ELF-1 (cell line): Measurements from ENCODE around the gene PLXNA2.
A peak's percentile ranks its signal among the peaks of the same experiment; 100 is the strongest.

Experiments used
- DNase-seq: peaks from one replicate; pipeline ENCODE4 v3.0.0-alpha.2; 2016; ENCODE audit warnings: low read depth, low spot score

The PLXNA2 gene

DNA sequence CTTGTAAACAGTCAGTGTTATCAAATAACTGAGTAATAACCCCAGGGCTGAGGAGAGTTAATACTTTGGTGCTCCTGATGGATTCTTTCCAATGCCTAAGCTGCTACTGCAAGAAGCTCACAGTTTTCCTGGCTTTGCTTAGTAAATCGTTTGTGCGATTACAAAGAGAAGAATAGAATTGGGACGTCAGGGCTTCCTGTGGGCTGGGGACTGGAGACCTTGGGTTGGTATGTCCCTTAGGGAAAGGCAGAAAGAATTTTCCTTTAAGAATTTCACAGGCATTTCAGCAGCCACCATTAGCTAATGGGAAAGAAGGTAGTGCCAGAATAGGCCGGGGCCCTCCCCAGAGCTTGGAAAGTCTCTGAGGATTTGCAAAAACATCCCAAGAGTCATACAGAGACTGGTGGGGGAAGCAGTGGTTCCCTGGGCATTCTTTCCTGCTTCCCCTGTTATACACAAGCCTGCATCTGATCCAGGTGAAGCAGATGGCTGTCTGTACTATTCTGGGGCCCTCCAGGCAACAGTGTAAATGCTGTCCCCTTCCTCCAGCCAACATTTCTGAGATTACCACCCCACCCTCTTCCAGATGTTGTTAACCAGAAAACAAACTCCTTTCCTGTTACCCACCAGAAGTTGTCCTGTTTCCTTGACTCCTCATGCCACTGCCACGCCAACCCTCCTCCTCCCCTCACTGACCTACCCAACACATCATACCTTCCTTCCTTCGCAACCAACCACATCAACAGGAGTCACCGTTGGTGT lies 40.2 kb downstream of the PLXNA2 start:
- DNase-seq = peak; percentile 26

DNA sequence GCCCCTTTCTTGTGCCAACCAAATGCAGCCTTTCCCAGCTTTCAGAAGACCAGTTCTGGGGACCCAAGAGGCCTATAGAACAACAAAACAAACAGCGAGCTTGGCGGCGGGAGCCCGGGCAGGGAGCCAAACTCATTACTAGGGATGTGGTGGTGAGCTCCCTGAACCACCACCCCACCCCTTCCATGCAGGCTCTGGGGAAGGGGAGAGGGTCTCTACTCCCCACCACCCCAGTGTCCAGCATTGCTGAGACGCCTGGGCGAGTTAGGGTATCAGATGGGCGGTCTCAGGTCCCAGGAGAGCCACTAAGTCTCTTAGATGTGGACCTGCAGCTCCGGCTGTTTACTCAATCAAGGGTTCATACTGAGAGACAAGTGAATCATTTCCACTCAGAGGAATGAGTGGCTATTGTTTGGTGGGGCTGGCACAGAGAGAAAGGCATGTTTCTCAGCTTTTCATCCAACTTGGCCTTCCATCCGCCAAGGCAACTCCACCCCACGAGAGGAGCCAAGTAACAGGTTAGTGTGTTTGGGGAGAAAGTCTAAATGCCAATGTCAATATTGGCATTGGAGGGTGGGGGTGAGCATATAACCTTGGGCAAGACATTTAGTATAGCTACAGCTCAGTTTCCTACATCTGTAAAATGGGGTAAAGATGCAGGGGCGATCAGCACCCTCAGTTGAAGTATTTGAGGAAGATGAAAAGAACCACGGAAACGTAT lies 40.9 kb downstream of the PLXNA2 start:
- DNase-seq = no peak

- DNase-seq = no peak
These were observed 41.7 kb downstream of the PLXNA2 start for GRCh38 chr1:208202333-208202995.

DNA sequence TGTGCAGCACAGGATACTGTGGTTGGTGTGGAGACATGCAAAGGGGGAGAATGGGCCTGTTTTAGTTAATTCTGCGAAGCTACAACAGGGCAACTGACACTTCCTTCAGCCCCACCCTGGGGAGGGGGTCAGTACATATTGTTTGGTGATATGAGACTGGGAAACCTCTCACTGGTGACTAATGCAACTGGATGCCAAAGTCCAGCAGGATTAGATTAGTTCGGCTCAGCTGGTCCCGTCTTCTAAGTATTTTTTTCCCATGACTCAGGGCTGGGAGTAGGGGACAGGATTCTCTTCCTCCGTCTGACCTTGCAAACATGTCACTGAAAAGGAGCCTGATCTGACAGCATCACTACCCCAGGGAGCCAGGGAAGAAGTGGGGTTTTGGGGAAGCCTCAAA lies 43.0 kb downstream of the PLXNA2 start:
- DNase-seq = no peak

DNA sequence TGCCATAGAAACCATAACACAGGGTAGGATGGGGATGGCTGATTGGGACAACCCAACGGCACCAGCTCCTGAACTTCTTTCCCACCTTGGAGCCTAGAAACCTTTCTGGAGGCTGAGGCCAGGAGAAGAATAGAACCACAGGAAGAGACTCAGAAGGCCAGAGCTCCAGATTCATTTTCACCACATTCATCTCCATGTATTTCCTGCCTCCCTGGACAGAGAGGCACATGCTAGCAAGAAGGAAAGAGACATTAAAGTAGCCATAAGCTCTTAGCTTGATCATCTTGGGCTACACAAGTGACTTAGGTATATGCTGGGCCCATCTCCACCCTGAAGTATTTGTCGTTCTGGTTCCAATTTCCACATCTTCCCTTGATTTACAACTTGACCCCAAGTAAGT lies 44.1 kb downstream of the PLXNA2 start:
- DNase-seq = no peak

DNA sequence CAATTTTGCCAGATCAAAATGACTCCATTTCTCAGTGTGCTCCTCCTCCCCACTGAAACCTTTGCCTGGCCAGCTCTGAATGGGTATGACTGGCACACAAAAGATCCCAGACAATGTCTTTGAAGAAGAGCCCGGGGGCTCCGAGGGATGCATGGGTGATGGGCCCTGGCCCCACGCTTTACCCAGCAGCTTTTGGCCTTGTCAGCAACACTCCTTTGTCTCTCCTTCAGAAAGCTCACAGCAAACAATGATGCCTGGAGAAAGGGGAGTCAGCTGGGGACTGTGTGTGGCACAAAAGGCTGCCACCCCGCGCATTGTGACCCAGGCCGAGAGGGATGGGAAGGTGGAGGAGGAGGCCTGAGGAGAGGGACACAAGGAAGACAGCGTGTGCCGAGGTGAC lies 45.9 kb downstream of the PLXNA2 start:
- no peak for DNase-seq

DNA sequence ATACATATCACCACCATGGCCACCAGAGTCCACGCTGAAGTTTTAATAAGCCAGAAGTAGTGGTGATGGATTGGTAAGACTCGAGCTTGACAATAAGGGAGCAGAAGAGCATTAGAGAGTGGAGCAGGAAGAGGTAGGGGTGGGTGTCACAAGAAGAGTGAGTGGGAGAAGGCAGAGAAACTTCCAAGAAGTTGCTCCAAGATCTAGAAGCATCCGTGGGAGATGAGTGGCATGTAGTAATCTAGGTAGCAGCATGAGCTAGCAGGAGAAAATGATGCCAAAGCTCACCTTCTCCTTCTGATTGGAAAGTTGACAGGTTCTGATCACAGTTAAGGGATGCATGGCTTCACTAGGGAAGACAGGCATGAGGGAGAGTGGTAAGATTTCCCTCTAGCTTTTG lies 49.2 kb downstream of the PLXNA2 start:
- DNase-seq = no peak

GRCh38 chr1:208192995-208193394 lies 51.2 kb downstream of the PLXNA2 start:
- DNase-seq = no peak

- no peak for DNase-seq
These were observed 53.4 kb downstream of the PLXNA2 start for GRCh38 chr1:208190784-208191183.

GRCh38 chr1:208189716-208190115 lies 54.5 kb downstream of the PLXNA2 start:
- no peak for DNase-seq

DNA sequence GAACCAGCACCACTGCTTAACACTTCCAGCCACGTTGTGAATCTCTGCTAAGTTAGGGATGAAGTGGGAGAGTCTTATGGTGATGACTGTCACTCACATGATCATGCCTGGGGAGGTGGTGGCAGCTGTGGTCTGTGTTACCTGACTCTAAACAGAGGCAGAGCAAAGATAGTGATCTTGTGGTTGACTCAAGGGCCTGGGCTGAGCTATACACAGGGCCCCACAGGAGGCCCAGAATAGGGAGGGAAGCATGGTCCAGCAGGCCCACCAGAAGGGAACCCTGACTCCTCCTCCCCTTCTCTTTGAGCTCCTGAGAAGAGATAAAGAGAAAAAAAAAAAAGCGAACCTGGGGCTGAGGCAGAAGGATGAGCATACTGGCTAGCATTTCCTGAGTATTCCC lies 55.0 kb downstream of the PLXNA2 start:
- DNase-seq = peak; percentile 64

DNA sequence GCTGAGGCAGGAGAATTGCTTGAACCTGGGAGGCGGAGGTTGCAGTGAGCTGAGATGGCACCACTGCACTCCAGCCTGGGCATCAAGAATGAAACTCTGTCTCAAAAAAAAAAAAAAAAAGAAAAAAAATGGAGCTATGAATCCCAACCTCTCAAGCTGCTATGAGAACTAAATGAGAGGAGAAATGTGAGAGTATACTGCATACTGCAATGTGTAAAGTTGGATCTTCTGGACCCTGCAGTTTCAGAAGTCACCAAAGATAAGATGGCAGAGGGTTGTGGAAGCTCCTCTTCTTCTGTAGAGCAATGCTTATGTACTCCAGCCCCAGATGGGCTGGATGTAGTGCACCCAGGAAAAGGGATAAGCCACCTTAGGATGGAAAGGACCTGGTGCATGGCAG lies 55.6 kb downstream of the PLXNA2 start:
- no peak for DNase-seq

DNA sequence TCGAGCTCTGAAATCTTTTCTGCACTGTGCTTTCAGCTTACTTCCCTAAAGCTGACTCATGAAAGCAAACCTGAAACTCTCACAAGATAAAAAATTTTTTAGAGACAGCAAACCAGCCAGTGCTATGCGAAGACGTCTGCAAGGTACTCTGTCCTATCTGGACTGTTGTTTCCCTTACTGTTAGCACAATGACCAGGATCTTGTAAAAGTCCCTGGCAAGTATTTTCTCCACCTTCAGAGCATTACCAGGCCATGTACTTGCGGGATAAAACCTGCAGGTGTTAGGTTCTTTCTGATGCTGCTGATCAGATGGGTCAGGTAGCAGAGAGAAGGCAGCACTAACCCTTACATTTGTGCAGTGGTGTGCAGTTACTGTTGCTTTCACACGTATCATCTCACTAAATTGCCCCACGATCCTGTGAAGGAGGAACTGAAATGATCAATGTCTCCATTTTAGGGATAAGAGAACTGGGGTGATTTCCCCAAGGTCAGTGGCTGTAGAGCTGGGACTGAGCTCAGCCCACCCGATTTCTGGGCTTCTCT lies 56.6 kb downstream of the PLXNA2 start:
- no peak for DNase-seq

GRCh38 chr1:208185801-208186231 lies 58.4 kb downstream of the PLXNA2 start:
- DNase-seq = no peak

DNA sequence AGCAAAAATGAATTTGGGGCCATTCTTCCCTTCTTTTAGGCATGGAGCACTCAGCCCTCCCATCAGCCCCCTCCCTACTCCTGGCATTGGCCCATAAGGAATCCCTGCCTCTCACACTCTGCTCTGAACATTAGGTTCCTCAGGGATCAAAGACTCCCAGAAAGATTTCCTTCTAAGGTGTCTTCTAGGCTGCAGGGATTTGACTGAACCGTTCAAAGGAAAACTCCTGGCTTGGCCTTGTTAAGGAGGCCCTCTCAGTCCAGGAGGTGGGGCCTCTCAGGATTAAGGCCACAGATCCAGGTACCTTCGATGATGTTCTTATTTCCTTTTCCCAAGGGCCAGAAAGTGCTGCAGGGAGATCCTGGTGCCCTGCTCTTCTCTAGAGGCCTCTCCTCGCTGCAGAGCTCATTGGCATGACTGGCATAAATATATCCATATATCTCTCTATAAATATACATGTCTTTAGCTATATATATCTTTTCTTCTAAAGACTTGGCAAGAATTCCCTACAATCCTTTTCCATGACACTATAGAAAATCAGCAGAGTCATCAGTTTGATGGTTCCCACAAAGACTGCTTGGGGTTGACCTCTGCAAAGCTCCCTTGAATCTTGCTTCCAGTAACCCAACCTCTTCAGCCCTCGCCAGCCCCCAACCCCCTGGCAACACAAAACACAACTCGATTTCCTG lies 59.1 kb downstream of the PLXNA2 start:
- DNase-seq = no peak

GRCh38 chr1:208183977-208184911 lies 59.9 kb downstream of the PLXNA2 start:
- DNase-seq = peak; percentile 40

DNA sequence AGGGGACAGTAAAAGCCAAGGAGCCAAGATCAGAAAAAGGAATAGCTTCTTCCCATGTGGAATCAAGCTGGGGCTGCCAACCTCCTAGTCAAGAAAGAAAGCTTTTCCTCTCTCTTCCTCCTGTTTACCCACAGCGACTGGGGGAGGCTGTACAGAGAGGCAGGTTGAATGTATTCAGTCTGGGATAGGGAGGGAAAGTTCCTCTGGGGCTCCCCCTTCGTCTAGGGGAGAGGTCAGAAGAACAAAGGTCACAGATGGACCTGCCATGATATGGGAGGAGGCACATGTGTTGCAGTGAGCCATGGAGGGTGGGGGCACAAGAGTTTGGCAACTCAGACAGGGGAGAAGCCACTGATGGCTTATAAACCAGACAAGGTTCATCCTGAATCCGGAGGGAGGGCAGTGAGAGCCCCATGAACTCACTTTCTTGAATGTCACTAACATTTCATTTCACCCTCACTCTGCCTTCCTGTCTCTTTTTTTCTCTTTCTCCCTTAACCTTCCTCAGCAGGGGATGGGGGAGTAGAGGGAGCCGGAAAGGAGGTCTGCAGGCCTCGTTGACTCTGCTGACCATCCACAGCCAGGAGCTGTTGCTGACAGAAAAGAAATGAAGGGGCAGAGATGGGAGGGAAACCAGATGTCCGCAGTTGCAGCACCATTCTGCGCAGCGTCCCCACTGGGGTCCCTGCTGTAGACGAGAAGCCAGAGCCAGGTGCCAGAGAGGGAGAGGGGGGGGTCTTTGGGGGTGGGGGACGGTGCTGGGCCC lies 61.1 kb downstream of the PLXNA2 start:
- DNase-seq = no peak

DNA sequence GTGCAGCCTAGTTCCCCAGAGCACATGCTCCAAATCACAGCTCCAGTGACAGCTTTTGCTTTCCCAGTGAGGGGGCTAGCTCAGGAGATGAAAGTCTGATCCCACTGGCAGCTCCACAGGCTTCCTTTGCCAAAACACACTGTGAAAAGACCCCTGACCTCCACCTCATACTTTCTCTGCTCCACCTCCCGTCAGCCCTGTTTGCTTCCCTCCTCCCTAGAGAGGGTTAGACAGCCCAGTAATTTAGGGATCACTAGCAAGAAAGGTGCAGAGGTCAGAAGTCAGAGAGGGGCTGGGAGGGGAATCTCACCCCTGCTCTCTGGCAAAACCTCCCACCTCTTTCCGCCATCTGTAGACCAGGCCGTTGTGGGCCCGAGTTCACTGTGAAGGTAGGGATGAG lies 62.8 kb downstream of the PLXNA2 start:
- DNase-seq = no peak

DNA sequence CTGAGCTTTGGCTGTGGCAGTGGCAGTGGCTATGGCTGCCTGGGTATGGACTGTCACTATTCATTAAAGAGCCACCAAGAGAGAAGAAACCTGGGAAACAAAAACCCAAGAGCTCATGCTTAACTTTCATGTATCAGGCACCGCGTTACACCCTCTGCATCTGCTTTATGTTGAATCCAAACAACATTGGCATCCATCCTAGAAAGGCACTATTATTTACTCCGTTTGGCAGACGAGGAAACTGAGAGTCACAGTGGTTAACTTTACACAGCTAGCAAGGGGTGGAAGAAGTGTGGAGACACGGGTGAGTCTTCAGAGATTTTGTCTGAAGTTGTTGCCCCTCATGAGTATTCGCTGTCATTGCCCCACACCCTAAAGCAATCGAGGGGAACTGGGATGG lies 63.8 kb downstream of the PLXNA2 start:
- no peak for DNase-seq

- peak; percentile 93 for DNase-seq
These were observed 64.2 kb downstream of the PLXNA2 start for GRCh38 chr1:208179961-208180409.
